Stimulated activated CD8-positive, alpha-beta memory T cell treated with anti-CD3 and anti-CD28 coated beads, Interleukin-2, amount 100 ng/mL, for 1 hour (primary cell): Measurements from ENCODE around the gene RPS14.
"Not testable (repeated sequence)": the region's sequence is repeated elsewhere in the genome, so short reads cannot be mapped to it uniquely, and the experiment has no call there.

Experiments
- DNase-seq, 2 donors: peaks; one replicate each; pipeline ENCODE4 v3.0.0-alpha.2; 2020; ENCODE audit warnings: low read depth in 2 of 2

Gene RPS14

DNA sequence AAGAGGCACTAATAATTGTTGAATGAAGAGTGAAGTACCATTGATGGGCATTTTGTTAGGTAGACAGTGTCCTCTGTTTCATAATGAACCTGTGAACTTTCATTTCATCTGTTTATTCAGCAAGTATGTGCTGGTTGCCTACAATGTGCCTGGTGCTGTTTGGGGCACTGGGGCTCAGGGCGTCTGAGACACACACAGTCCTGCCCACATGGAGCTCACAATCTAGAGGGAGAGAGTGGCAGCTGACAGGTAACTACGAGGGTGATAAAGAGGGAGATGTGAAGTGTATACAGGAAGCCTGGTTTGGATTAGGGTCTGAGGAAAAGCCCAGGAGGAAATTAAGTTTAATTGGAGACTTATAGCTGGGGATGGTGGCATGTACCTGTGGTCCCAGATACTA, 29.9 kb upstream of the RPS14 start:
- DNase-seq: no peak

GRCh38 chr5:150476568-150476967, 27.0 kb upstream of the RPS14 start:
- not testable (repeated sequence) for DNase-seq

DNA sequence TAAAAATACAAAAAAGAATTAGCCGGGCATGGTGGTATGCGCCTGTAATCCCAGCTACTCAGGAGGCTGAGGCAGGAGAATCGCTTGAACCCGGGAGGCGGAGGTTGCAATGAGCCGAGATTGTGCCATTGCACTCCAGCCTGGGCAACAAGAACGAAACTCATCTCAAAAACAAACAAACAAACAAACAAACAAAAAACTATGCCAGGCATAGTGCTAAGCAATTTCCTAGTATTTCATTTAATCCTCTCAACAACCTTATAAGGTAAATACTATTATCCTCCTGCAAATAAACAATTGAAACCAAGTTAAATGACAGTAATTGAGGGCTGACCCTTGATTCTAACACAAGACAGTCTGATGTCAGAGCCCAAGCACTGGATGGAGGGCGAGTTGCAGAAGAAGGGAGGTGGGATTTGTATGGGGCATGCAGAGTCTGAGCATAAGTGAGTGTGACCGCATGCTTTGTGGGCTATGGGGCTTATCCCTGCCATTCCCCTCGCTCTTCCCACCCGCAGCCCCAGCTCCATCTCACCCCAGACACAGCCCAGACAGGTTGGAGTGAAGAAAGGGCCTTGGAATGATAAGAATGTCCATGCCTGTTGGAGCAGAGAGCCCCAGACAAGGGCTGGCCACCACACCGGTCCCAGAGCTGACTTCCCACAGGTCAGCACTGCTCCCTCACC, 24.3 kb upstream of the RPS14 start:
- no peak for DNase-seq

GRCh38 chr5:150469718-150470469, 20.4 kb upstream of the RPS14 start:
- no peak for DNase-seq

DNA sequence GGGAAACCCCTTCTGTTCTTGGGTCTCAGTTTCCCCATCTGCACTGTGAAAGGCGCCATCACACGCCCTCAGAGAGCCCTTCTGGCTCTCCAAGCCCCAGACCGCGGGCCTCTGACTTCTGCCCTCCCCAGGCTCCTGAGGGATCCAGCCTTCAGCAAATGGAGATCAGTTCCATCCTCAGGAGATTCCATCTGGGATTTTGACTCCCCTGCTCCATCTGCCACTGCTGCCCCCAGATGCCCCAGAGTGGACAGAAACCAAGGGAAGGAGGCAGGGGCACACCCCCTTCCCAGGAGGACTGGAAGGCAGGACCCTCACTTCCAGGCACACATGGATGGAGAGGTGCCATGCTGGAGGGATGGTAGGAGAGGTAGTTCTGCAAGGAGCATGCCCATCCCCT, 18.7 kb upstream of the RPS14 start:
- DNase-seq: no peak

- DNase-seq: no peak
These were observed 16.4 kb upstream of the RPS14 start for GRCh38 chr5:150465927-150466326.

- no peak for DNase-seq
These were observed 15.0 kb upstream of the RPS14 start for GRCh38 chr5:150464554-150465012.

GRCh38 chr5:150461231-150461630, 11.7 kb upstream of the RPS14 start:
- DNase-seq: no peak

GRCh38 chr5:150460781-150461180, 11.2 kb upstream of the RPS14 start:
- no peak for DNase-seq

GRCh38 chr5:150458802-150459557, 9.4 kb upstream of the RPS14 start:
- DNase-seq: peak; percentile 74 to 78

GRCh38 chr5:150457562-150458240, 8.2 kb upstream of the RPS14 start:
- DNase-seq: no peak

GRCh38 chr5:150457121-150457520, 7.6 kb upstream of the RPS14 start:
- no peak for DNase-seq

DNA sequence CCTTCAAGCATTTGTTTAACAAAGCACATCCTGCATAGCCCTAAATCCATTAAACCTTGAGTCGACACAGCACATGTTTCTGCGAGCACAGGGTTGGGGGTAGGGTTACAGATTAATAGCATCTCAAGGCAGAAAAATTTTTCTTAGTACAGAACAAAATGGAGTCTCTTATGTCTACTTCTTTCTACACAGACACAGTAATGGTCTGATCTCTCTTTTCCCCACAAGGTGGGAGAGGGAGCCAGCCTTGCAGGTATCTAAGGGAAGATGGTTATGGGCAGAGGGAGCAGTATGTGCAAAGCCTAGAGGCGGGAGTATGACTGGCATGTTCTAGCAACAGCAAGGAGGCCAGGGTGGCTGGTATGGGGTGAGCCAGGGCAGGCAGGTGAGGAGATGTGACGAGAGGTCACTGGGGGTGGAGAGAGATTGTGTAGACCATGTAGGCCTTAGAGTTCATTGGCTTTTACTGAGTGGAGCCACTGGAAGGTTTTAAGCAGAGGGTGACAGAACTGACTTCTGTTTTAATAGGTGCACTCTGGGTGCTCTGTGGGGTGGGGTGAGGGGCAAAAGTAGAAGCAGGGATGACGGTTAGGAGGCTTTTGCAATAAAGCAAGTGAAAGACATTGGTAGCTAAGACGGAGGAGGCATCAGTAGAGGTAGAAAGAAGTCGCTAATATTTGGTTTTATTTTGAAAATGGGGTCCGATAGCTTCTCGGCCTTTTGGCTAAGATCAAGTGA, 5.1 kb upstream of the RPS14 start:
- DNase-seq: no peak

DNA sequence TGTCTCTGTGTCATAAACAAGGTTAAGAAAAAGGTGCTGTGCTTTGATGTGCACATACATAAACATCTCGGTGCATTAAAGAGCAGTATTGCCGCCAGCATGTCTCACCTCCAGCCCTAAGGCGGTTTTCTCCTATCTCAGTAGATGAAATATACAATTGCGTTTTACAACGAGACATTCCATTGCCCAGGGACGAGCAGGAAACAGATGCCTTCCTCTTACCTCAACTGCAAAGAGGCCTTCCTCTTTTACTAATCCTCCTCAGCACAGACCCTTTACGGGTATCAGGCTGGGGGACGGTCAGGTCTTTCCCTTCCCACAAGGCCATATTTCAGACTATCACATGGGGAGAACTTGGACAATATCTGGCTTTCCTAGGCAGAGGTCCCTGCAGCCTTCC, 4.5 kb upstream of the RPS14 start:
- DNase-seq: not testable (repeated sequence)

DNA sequence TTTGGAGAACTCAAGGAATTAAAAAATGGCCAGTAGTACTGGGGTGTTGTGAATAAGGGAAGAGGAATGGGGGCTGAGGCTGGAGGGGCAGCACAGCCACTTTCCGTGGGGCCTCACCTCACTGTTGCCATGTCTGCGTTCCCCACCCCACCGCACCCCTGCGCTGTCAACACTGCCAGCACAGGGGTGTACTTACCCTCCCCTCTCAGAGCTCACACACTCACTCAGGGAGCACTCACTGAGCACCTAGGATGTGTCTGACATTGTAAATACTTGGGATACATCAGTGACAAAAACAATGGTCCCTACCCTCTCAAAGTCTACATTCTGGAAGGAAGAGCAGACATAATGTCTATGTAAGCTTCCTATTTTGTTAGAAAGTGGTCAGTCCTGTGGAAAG, 3.4 kb upstream of the RPS14 start:
- DNase-seq: no peak

DNA sequence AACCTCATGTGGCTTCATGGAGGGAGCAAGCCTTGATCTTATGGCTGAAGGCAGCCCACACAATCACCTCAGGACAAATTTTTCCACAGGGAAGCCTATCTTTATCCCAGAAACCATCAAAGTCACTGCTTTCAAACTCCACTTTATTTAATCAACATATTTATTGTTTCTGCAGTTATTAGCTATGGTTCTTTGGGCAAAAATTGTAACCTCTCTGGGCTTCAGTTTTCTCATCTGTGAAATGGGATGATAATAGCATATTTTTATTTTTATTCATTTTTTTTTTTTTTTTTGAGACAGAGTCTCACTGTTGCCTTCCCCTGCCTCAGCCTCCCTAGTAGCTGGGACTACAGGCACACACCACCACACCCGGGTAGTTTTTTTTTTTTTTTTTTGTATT, 2.1 kb upstream of the RPS14 start:
- no peak for DNase-seq

- DNase-seq: no peak
These were observed 505 bp downstream of the RPS14 start for GRCh38 chr5:150448952-150449516.

DNA sequence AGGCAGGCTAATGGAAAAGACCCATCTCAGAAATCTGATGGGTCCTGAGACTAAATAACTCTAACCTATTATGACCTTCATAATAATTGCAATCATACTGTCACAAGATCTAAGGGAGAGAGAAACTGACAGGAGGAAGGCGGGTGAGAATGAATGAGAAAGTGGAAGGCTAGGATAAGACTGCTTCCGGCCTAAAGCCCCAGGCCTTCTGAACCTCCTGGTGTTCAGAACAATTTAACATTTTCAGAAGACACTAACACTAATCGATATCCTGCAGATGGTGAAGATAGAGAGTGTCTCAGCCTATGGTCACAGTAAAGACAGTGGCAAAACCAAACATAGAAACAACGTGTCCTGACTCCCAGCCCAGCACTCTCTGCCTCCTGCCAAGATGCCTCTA, 1.2 kb downstream of the RPS14 start:
- no peak for DNase-seq

GRCh38 chr5:150447188-150447587, 2.4 kb downstream of the RPS14 start:
- no peak for DNase-seq

- DNase-seq: no peak
These were observed 3.0 kb downstream of the RPS14 start for GRCh38 chr5:150446583-150446982.

DNA sequence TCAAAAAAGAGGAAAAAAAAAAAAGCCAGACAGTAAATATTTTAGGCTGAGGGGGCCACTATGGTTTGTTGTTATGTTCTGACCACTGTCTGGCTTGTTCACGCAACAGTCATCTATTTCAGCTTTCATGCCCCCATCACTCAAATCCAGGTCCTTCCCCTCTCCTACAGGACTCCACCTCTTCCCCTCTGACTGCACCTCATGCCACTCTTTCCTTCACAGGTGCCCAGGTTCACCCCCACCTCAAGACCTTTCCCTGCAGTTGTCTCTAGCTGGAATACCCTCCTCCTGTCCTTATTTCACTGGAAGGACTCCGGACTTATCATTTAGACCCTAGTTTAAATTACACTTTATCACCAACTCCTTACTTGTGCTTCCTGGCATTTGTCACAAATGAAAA, 3.5 kb downstream of the RPS14 start:
- no peak for DNase-seq
